K562 (cell line): Measurements from ENCODE around the gene AQP11. TPM values are rescaled to one million over a fixed set of nuclear protein-coding genes. Genes with fewer than 3 reads are reported as not detected.

Experiments
- ATAC-seq: fragments of 200-7000 bp; cut with Tn5 transposase; 3 replicates; pipeline ENCODE4 v1.9.1; 2020; ENCODE audit warnings: moderate library complexity
- Bru-seq: library from RNA; stranded (reverse); fragments of 400-500 nt; gene quantifications from one replicate; lab custom pipeline; 2021; lab: Mats Ljungman, UMichigan
- BruChase-seq, 2 experiments: library from RNA; stranded (reverse); fragments of 400-500 nt; gene quantifications; one replicate each; lab custom pipeline; 2021; lab: Mats Ljungman, UMichigan
- BruUV-seq: library from RNA; stranded (reverse); fragments of 400-500 nt; replicated peaks from 2 replicates; lab custom pipeline; 2021; lab: Mats Ljungman, UMichigan
- CTCF ChIA-PET: fragments of 300-600 bp; formaldehyde crosslinking; extraction: SDS; loops from one replicate; lab custom pipeline; 2021; ENCODE audit warnings: low intra/inter-chr PET ratio; lab: Yijun Ruan, JAX
- POLR2A ChIA-PET: fragments of 300-600, 350-650 bp; sonication (Branson Sonifier 250); formaldehyde crosslinking; extraction: SDS; loops from one replicate; lab custom pipeline; 2021; ENCODE audit warnings: antibody characterized with exemption, inconsistent platforms; lab: Yijun Ruan, JAX
- DNase-seq, 4 experiments: peaks; one replicate each; pipeline versions ENCODE4 v3.0.0 to v3.0.0-alpha.2; 2011 to 2018; ENCODE audit warnings: low spot score in 3 of 4, mixed read lengths in 3 of 4; ENCODE audit errors: extremely low read depth in 1 of 4
- FAIRE-seq: peaks from 2 replicates; lab custom pipeline; 2011; peaks lifted over from hg19 to GRCh38; lab: Jason Lieb, UNC
- H2AFZ ChIP-seq: 2 replicates; pipeline ENCODE4 v1.6.0; 2011; ENCODE audit warnings: low read depth, low read length, control low read depth, inconsistent platforms
- H3K27ac ChIP-seq: fragments of 200-600 bp; 3 replicates; pipeline ENCODE4 v1.8.0; 2011; ENCODE audit warnings: low read depth, mild to moderate bottlenecking, control low read depth, inconsistent platforms, low read length, moderate library complexity, mixed read lengths; ENCODE audit errors: extremely low read depth
- H3K27me3 ChIP-seq, 2 experiments: fragments of 300-600 bp in 1 of 2; 2 replicates in 1 of 2; 3 replicates in 1 of 2; pipeline versions ENCODE4 v1.6.0 to v1.8.0; 2011; ENCODE audit warnings: inconsistent platforms in 2 of 2, low read length in 2 of 2, mild to moderate bottlenecking in 1 of 2, mixed read lengths in 1 of 2, moderate library complexity in 1 of 2; ENCODE audit not compliant: control insufficient read depth in 2 of 2, insufficient read depth in 2 of 2
- H3K36me3 ChIP-seq: fragments of 300-600 bp; 3 replicates; pipeline ENCODE4 v1.8.0; 2011; ENCODE audit warnings: mild to moderate bottlenecking, low read length, inconsistent platforms; ENCODE audit not compliant: control insufficient read depth, insufficient read depth
- H3K4me1 ChIP-seq, 2 experiments: fragments of 200-600 bp in 1 of 2; replicated peaks in 1 of 2; 2 replicates in 1 of 2; 3 replicates in 1 of 2; pipeline versions ENCODE4 v1.5.1 to v1.8.0; 2011; ENCODE audit warnings: inconsistent platforms in 2 of 2, low read length in 2 of 2, mild to moderate bottlenecking in 1 of 2, mixed read lengths in 1 of 2, moderate library complexity in 1 of 2; ENCODE audit not compliant: control insufficient read depth in 2 of 2, insufficient read depth in 2 of 2
- H3K4me2 ChIP-seq: 2 replicates; pipeline ENCODE4 v1.6.1; 2011; ENCODE audit warnings: low read length, control low read depth, inconsistent platforms, mixed read lengths; ENCODE audit not compliant: insufficient read depth
- H3K4me3 ChIP-seq: fragments of 200-600 bp; sonication (generic), shearing (Covaris generic); 2 replicates; pipeline ENCODE4 v1.5.1; 2016; ENCODE audit warnings: control low read depth, inconsistent platforms
- H3K79me2 ChIP-seq: fragments of 200-600 bp; 3 replicates; pipeline ENCODE4 v1.8.0; 2011; ENCODE audit warnings: low read length, inconsistent platforms; ENCODE audit not compliant: control insufficient read depth, insufficient read depth
- H3K9ac ChIP-seq, 2 experiments: 2 replicates each; pipeline versions ENCODE4 v1.6.0 to v1.6.1; 2011; ENCODE audit warnings: low read depth in 2 of 2, low read length in 2 of 2, control low read depth in 1 of 2, inconsistent platforms in 1 of 2, mild to moderate bottlenecking in 1 of 2, mixed read lengths in 1 of 2; ENCODE audit not compliant: insufficient read depth in 1 of 2
- H3K9me1 ChIP-seq: one replicate; pipeline ENCODE4 v1.6.0; 2011; ENCODE audit warnings: inconsistent platforms, mild to moderate bottlenecking, low read length, moderate library complexity; ENCODE audit not compliant: control insufficient read depth, insufficient read depth
- H3K9me3 ChIP-seq: replicated peaks from 2 replicates; pipeline ENCODE4 v1.5.1; 2011; ENCODE audit warnings: low read depth, low read length, inconsistent platforms; ENCODE audit not compliant: control insufficient read depth, insufficient read depth
- H4K20me1 ChIP-seq: replicated peaks from 2 replicates; pipeline ENCODE4 v1.6.1; 2011; ENCODE audit warnings: low read length, inconsistent platforms, mixed read lengths; ENCODE audit not compliant: control insufficient read depth, insufficient read depth
- ELF1 ChIP-seq: fragments of 200-800 bp; sonication (Bioruptor generic); IDR thresholded peaks from 2 replicates; pipeline ENCODE4 v1.6.1; 2016; ENCODE audit warnings: missing genetic modification characterization, missing compliant biosample characterization
- NFIC ChIP-seq: fragments of 450-650 bp; IDR thresholded peaks from 2 replicates; pipeline ENCODE4 v1.6.1; 2017; ENCODE audit warnings: mild to moderate bottlenecking, inconsistent platforms
- ZNF507 ChIP-seq: conservative IDR thresholded peaks from 2 replicates; pipeline ENCODE4 v1.6.1; 2017; ENCODE audit warnings: missing genetic modification characterization, missing compliant biosample characterization
- WGBS: fragments of 100-300 bp; shearing (Covaris generic); methylation state at CpG from one replicate; pipeline ENCODE4 v1.1.6; 2016; ENCODE audit warnings: low coverage, mixed read lengths; ENCODE audit not compliant: insufficient coverage; ENCODE audit errors: missing lambda C conversion rate; 5-methylcytosine and 5-hydroxymethylcytosine counted together
- in situ Hi-C: fragments of 300-500 bp; cut with MboI; formaldehyde crosslinking; loops from 4 replicates; pipeline ENCODE4 v1.15.0; 2018; ENCODE audit warnings: inconsistent platforms, mixed read lengths
- intact Hi-C: fragments of 100-400 bp; cut with micrococcal nuclease; formaldehyde crosslinking; loops from 2 replicates; pipeline ENCODE4 v1.14.2; 2022
- long read RNA-seq, 3 experiments: library from polyadenylated mRNA in 2 of 3; library from RNA in 1 of 3; unstranded in 2 of 3; stranded (forward) in 1 of 3; transcript quantifications; one replicate each; pipeline ENCODE4 v2.0.0, GENCODE V29; 2019 to 2022
- polyA minus RNA-seq, 3 experiments: library from RNA; depleted of rRNA, polyadenylated mRNA; stranded (reverse); fragments of >200 nt; gene quantifications; 2 replicates each; pipeline ENCODE4 v1.2.3, GENCODE V29; 2011
- polyA plus RNA-seq, 8 experiments: library from polyadenylated mRNA; depleted of rRNA in 4 of 8; stranded (reverse) in 5 of 8; unstranded in 3 of 8; fragments of >200 nt; fragmentation: Nextera tagmentation in 2 of 8; fragmentation: Illumina TruSeq in 1 of 8; extraction: Ambion mirVana in 2 of 8; extraction: Trizol in 1 of 8; gene quantifications; 2 replicates each; pipeline versions ENCODE4 v1.2.1 to v1.2.3, GENCODE V29; 2011 to 2014; ENCODE audit warnings: inconsistent platforms in 1 of 8, missing spikeins in 1 of 8
- total RNA-seq, 7 experiments: library from RNA; depleted of rRNA in 6 of 7; stranded (reverse); fragments of >200 nt in 6 of 7; fragmentation: Illumina TruSeq in 2 of 7; extraction: Trizol in 2 of 7; gene quantifications; 2 replicates each; pipeline versions ENCODE4 v1.2.1 to v1.2.3, GENCODE V29; 2011 to 2021; ENCODE audit warnings: low replicate concordance in 1 of 7
- TF ChIP-seq, protein P1 (sequence below): sonication (generic); formaldehyde crosslinking; IDR thresholded peaks from 2 replicates; pipeline ENCODE4 v1.8.0; 2023; ENCODE audit warnings: mild to moderate bottlenecking, missing genetic modification reagents
- TF ChIP-seq, protein P2 (sequence below): sonication (generic); formaldehyde crosslinking; IDR thresholded peaks from 2 replicates; pipeline ENCODE4 v1.9.0; 2022; ENCODE audit warnings: mild to moderate bottlenecking, missing genetic modification reagents

The AQP11 gene, protein sequence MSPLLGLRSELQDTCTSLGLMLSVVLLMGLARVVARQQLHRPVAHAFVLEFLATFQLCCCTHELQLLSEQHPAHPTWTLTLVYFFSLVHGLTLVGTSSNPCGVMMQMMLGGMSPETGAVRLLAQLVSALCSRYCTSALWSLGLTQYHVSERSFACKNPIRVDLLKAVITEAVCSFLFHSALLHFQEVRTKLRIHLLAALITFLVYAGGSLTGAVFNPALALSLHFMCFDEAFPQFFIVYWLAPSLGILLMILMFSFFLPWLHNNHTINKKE
- total RNA-seq (2011; cell fraction: chromatin; rRNA removed; ENCODE audit: low replicate concordance) = 1.1 and 2.0 TPM in 2 replicates
- 2.0 and 2.1 TPM in 2 replicates for total RNA-seq (2011; cell fraction: nucleolus; rRNA removed)
- total RNA-seq (2011; cell fraction: nucleoplasm; rRNA removed) = 1.1 and 1.5 TPM in 2 replicates
- total RNA-seq (2014; rRNA removed) (0.36 and 0.45 TPM in 2 replicates), total RNA-seq (2014; rRNA removed; fragmentation: Illumina TruSeq; extraction: Trizol) (0.11 and 0.16 TPM in 2 replicates), total RNA-seq (2015; rRNA removed; fragmentation: Illumina TruSeq; extraction: Trizol) (0.25 and 0.34 TPM in 2 replicates), total RNA-seq (2021) (0.35 and 0.58 TPM in 2 replicates), polyA plus RNA-seq (2011; rRNA removed) (0.39 and 0.54 TPM in 2 replicates), polyA plus RNA-seq (2014; fragmentation: Illumina TruSeq; extraction: Trizol) (0.09 and 0.18 TPM in 2 replicates), polyA plus RNA-seq (2014; fragmentation: Nextera tagmentation; extraction: Ambion mirVana) (1 to 10 TPM in 1 of 2 experiments, under 1 TPM in 1; 0.42 to 1.0 TPM), polyA plus RNA-seq (2014; rRNA removed) (0.37 and 0.51 TPM in 2 replicates), polyA minus RNA-seq (2011; rRNA and poly(A)+ RNA removed) (0.18 and 0.39 TPM in 2 replicates), Bru-seq, nascent RNA (percentile 39 among the genes with signal in this experiment), BruChase-seq, experiment 1, labeled RNA remaining after a 2-hour chase (percentile 36 among the genes with signal in this experiment), BruChase-seq, experiment 2, labeled RNA remaining after a 6-hour chase (percentile 37 among the genes with signal in this experiment)
- 0.47 and 1.1 TPM in 2 replicates for polyA plus RNA-seq (2011; cell fraction: cytosol; rRNA removed)
- polyA plus RNA-seq (2011; cell fraction: nucleus; rRNA removed) = 3.5 and 6.4 TPM in 2 replicates
- polyA plus RNA-seq (2012) = 0.83 and 1.5 TPM in 2 replicates
- polyA minus RNA-seq (2011; cell fraction: cytosol; rRNA and poly(A)+ RNA removed) = 0.82 TPM in 1 of 2 replicates, not detected in the other
- 0.67 and 1.00 TPM in 2 replicates for polyA minus RNA-seq (2011; cell fraction: nucleus; rRNA and poly(A)+ RNA removed)
- long read RNA-seq, experiment 1, partial matches to known transcripts = 0 of 15 reads
- long read RNA-seq, experiment 1, other reads (novel, unspliced or antisense) = 15 of 15 reads
- long read RNA-seq, experiment 2, partial matches to known transcripts = 0 of 1 reads
- long read RNA-seq, experiment 2, other reads (novel, unspliced or antisense) = 1 of 1 reads
- long read RNA-seq, experiment 3, partial matches to known transcripts = 0 of 2 reads
- long read RNA-seq, experiment 3, other reads (novel, unspliced or antisense) = 1 of 2 reads

DNA sequence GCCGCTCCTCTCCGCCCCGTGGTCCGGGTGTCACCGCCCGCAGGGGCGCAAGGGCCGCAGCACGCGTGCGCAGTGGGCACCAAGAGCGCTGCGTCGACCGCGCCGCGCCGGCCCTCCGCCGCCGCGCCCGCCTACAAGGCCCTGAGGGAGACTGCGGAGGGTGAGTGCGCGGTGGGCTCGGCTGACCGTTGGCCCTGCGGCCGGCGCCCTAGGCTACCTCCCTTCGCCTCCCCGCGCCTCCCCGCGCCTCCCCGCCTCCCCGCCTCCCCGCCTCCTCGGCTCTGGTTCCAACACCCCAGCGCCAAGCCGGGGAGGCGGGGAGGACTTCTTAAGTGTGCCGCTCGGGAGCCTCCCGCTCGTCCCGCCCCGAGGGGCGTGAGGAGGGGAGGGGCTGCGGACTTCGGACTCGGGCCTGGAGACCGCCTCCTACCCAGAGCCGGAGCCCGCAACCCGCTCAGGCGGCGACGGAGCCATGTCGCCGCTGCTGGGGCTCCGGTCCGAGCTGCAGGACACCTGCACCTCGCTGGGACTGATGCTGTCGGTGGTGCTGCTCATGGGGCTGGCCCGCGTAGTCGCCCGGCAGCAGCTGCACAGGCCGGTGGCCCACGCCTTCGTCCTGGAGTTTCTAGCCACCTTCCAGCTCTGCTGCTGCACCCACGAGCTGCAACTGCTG lies at the start of gene AQP11:
TSS of gene AQP11 (plus strand) at position 433 of the 673 bp plus-strand sequence. CDS start at position 473, 40 bp downstream.
- CTCF ChIA-PET = no interaction called here
- Histone ChIP-seq H3K27ac (peak within 1 kb of the TSS; percentile 59; the same call in 2 of the 3 replicates), H3K4me2 (peak within 1 kb of the TSS; percentile 81), H3K79me2 (no peaks in the 10 kb centered on the region), H3K36me3 (no peaks in the 10 kb centered on the region), H3K4me3 (peak within 1 kb of the TSS; percentile 56), H3K4me1 (peaks cover 4 to 18% of the 10 kb centered on the region in 2 experiments; a peak in 3 of 5 replicates), H4K20me1 (no peaks in the 10 kb centered on the region), H3K9ac (peak within 1 kb of the TSS; percentile 51 to 91), H3K9me3 (no peaks in the 10 kb centered on the region), H3K9me1 (no peaks in the 10 kb centered on the region), H2AFZ (peak within 1 kb of the TSS; percentile 86), H3K27me3 (no peaks in the 10 kb centered on the region)
- 4% methylated on average over 22 of the region's 75 CpGs for WGBS
- in situ Hi-C loops (no loop called here), intact Hi-C loops (no loop called here)
- POLR2A ChIA-PET = interaction anchor here (0.7 to 2.1 kb wide), 5 partner anchors 9 to 222 kb away, joined by 3 to 6 read pairs (median 4); no protein-coding TSS in a partner anchor
- peak; percentile 97 for ATAC-seq
- FAIRE-seq = peak; percentile 49
- DNase-seq = peak; percentile 86 to 90 (median 88)
- no TSS peak for BruUV-seq
- TF ChIP-seq ELF1 (tag) = no peak
- TF ChIP-seq, protein P1, sequence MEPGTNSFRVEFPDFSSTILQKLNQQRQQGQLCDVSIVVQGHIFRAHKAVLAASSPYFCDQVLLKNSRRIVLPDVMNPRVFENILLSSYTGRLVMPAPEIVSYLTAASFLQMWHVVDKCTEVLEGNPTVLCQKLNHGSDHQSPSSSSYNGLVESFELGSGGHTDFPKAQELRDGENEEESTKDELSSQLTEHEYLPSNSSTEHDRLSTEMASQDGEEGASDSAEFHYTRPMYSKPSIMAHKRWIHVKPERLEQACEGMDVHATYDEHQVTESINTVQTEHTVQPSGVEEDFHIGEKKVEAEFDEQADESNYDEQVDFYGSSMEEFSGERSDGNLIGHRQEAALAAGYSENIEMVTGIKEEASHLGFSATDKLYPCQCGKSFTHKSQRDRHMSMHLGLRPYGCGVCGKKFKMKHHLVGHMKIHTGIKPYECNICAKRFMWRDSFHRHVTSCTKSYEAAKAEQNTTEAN (CRISPR knock-in tag) = no peak
- TF ChIP-seq NFIC = no peak
- TF ChIP-seq ZNF507 (tag) = no peak
- TF ChIP-seq, protein P2, sequence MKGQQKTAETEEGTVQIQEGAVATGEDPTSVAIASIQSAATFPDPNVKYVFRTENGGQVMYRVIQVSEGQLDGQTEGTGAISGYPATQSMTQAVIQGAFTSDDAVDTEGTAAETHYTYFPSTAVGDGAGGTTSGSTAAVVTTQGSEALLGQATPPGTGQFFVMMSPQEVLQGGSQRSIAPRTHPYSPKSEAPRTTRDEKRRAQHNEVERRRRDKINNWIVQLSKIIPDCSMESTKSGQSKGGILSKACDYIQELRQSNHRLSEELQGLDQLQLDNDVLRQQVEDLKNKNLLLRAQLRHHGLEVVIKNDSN = no peak
